GM23338 (cell line): ENCODE results near the gene LYZL1. TPM values are rescaled to one million over a fixed set of nuclear protein-coding genes. Genes with fewer than 3 reads are reported as not detected.
"Not testable (repeated sequence)": the region's sequence is repeated elsewhere in the genome, so short reads cannot be mapped to it uniquely, and the experiment has no call there.

Experiments
- ATAC-seq: fragments of 200-7000 bp; cut with Tn5 transposase; 3 replicates; pipeline ENCODE4 v1.9.1; 2020
- DNase-seq: peaks from one replicate; pipeline ENCODE4 v3.0.0-alpha.2; 2015; ENCODE audit warnings: low spot score
- H2AFZ ChIP-seq: fragments of 200-600 bp; sonication (generic); 2 replicates; pipeline ENCODE4 v1.8.0; 2016; ENCODE audit warnings: antibody characterized with exemption, mild to moderate bottlenecking, moderate library complexity
- H3F3A ChIP-seq: fragments of 200-600 bp; sonication (generic); replicated peaks from 2 replicates; pipeline ENCODE4 v1.8.0; 2017; ENCODE audit warnings: antibody characterized with exemption, mixed run types, low read depth
- H3K27ac ChIP-seq: fragments of 200-600 bp; sonication (generic); 2 replicates; pipeline ENCODE4 v1.6.1; 2016; ENCODE audit warnings: low read depth
- H3K27me3 ChIP-seq: fragments of 200-600 bp; sonication (generic); 2 replicates; pipeline ENCODE4 v1.8.0; 2016; ENCODE audit warnings: mild to moderate bottlenecking, mixed run types, moderate library complexity; ENCODE audit not compliant: insufficient read depth
- H3K36me3 ChIP-seq: fragments of 200-600 bp; sonication (generic); 2 replicates; pipeline ENCODE4 v1.8.0; 2016; ENCODE audit warnings: mild to moderate bottlenecking; ENCODE audit not compliant: insufficient read depth
- H3K4me1 ChIP-seq: fragments of 200-600 bp; sonication (generic); 2 replicates; pipeline ENCODE4 v1.8.0; 2016; ENCODE audit warnings: mild to moderate bottlenecking, moderate library complexity; ENCODE audit not compliant: insufficient read depth
- H3K4me2 ChIP-seq: fragments of 200-600 bp; sonication (generic); 2 replicates; pipeline ENCODE4 v1.7.1; 2017; ENCODE audit warnings: mixed run types
- H3K4me3 ChIP-seq: fragments of 200-600 bp; sonication (generic); 2 replicates; pipeline ENCODE4 v1.6.1; 2016; ENCODE audit warnings: mixed run types
- H3K79me2 ChIP-seq: fragments of 200-600 bp; sonication (generic); replicated peaks from 2 replicates; pipeline ENCODE4 v1.8.0; 2017; ENCODE audit warnings: mild to moderate bottlenecking; ENCODE audit not compliant: insufficient read depth
- H3K9me2 ChIP-seq: fragments of 200-600 bp; sonication (generic); 2 replicates; pipeline ENCODE4 v1.8.0; 2017; ENCODE audit not compliant: insufficient read depth
- H4K20me1 ChIP-seq: fragments of 200-600 bp; sonication (generic); replicated peaks from 2 replicates; pipeline ENCODE4 v1.8.0; 2017; ENCODE audit warnings: mild to moderate bottlenecking; ENCODE audit not compliant: insufficient read depth
- H3K27ac Mint-ChIP-seq: 2 replicates; pipeline ENCODE4 v1.8.0; 2020; ENCODE audit warnings: inconsistent platforms, mild to moderate bottlenecking, moderate library complexity, mixed read lengths
- H3K27me3 Mint-ChIP-seq: 3 replicates; pipeline ENCODE4 v1.8.0; 2022; ENCODE audit warnings: low read depth, mild to moderate bottlenecking, moderate library complexity, mixed read lengths, inconsistent platforms; ENCODE audit not compliant: insufficient read depth, poor library complexity
- H3K36me3 Mint-ChIP-seq: 3 replicates; pipeline ENCODE4 v1.8.0; 2021; ENCODE audit warnings: low read depth, mild to moderate bottlenecking, inconsistent platforms, moderate library complexity, mixed read lengths
- H3K4me1 Mint-ChIP-seq: 3 replicates; pipeline ENCODE4 v1.8.0; 2020; ENCODE audit warnings: mild to moderate bottlenecking, inconsistent platforms, mixed read lengths
- H3K4me3 Mint-ChIP-seq: 3 replicates; pipeline ENCODE4 v1.8.0; 2021; ENCODE audit warnings: moderate library complexity, mild to moderate bottlenecking, inconsistent platforms, mixed read lengths
- H3K9me3 Mint-ChIP-seq: 3 replicates; pipeline ENCODE4 v1.8.0; 2020; ENCODE audit warnings: moderate library complexity, mild to moderate bottlenecking, inconsistent platforms, mixed read lengths
- CREB1 ChIP-seq: fragments of 250-450 bp; sonication (Bioruptor Pico); IDR thresholded peaks from 2 replicates; pipeline ENCODE4 v1.5.0; 2020; ENCODE audit warnings: low read depth, mild to moderate bottlenecking, moderate library complexity
- EZH2phosphoT487 ChIP-seq: fragments of 200-600 bp; sonication (generic); IDR thresholded peaks from one replicate; pipeline ENCODE4 v1.8.1; 2018; ENCODE audit warnings: antibody characterized with exemption; ENCODE audit not compliant: unreplicated experiment
- JUNB ChIP-seq: IDR thresholded peaks from one replicate; pipeline ENCODE4 v1.6.1; 2016; ENCODE audit warnings: antibody characterized with exemption; ENCODE audit not compliant: unreplicated experiment
- NANOG ChIP-seq: IDR thresholded peaks from 2 replicates; pipeline ENCODE4 v1.6.1; 2016; ENCODE audit warnings: antibody characterized with exemption, borderline replicate concordance
- POLR2AphosphoS5 ChIP-seq: IDR thresholded peaks from 2 replicates; pipeline ENCODE4 v1.6.1; 2016; ENCODE audit warnings: antibody characterized with exemption, low read depth
- ZNF331 ChIP-seq: fragments of 250-450 bp; sonication (Bioruptor Pico); IDR thresholded peaks from 2 replicates; pipeline ENCODE4 v1.5.0; 2020; ENCODE audit warnings: low read depth, mild to moderate bottlenecking, moderate library complexity
- long read RNA-seq: library from polyadenylated mRNA; unstranded; transcript quantifications from one replicate; pipeline ENCODE4 v2.0.0, GENCODE V29; 2020; ENCODE audit not compliant: unreplicated experiment
- polyA plus RNA-seq: library from polyadenylated mRNA; unstranded; fragments of >200 nt; fragmentation: Nextera tagmentation; extraction: Ambion mirVana; gene quantifications from 2 replicates; pipeline ENCODE4 v1.2.1, GENCODE V29; 2016
- total RNA-seq: library from RNA; depleted of rRNA; stranded (reverse); fragments of >200 nt; shearing (Covaris generic); gene quantifications from 2 replicates; pipeline ENCODE4 v1.2.3, GENCODE V29; 2014; rRNA removed
- TF ChIP-seq, protein P1 (sequence below): fragments of 250-450 bp; sonication (Bioruptor Pico); IDR thresholded peaks from 2 replicates; pipeline ENCODE4 v1.5.0; 2020; ENCODE audit warnings: mild to moderate bottlenecking, moderate library complexity
- TF ChIP-seq, protein P2 (sequence below): IDR thresholded peaks from 2 replicates; pipeline ENCODE4 v1.6.1; 2016; ENCODE audit warnings: antibody characterized with exemption
- TF ChIP-seq, protein P3 (sequence below), 2 experiments: fragments of 200-600 bp in 1 of 2; sonication (generic) in 1 of 2; conservative IDR thresholded peaks; 2 replicates each; pipeline versions ENCODE4 v1.5.1 to v1.6.1; 2016 to 2017; ENCODE audit warnings: antibody characterized with exemption in 2 of 2, low read depth in 2 of 2, mild to moderate bottlenecking in 2 of 2, moderate library complexity in 1 of 2

LYZL1 gene
- not detected in 2 replicates for total RNA-seq
- polyA plus RNA-seq = not detected in 2 replicates
- long read RNA-seq = 0 reads

DNA sequence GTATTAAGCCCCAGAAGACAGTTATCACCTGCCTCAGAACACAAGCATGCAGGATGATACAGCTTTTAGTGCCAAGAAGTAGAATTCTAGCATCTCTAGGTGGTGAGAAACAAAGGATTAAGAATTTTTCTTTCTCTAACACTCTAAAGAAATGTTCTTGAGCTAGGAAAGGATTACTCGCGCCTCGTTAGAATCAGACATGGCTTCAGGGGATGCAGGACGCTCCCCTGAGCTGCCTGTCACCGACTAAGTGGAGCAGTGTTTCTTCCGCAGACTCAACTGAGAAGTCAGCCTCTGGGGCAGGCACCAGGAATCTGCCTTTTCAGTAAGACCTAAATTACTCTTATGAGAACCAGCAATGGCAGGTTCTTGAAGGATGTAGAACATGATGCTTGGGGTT, at the start of gene LYZL1:
LYZL1 (plus strand) TSS at position 165 of the 400 bp plus-strand sequence. CDS start 2,798 bp downstream, outside the sequence.
- not testable (repeated sequence) for H3K4me1 Mint-ChIP-seq, H3K4me3 Mint-ChIP-seq, H4K20me1 ChIP-seq, H3K4me2 ChIP-seq, H3K27ac ChIP-seq, ATAC-seq, H3K79me2 ChIP-seq, H3K9me2 ChIP-seq, H2AFZ ChIP-seq, H3K27me3 ChIP-seq, H3K36me3 ChIP-seq, H3K27me3 Mint-ChIP-seq, H3K4me3 ChIP-seq, H3K27ac Mint-ChIP-seq, H3F3A ChIP-seq, H3K36me3 Mint-ChIP-seq, H3K9me3 Mint-ChIP-seq, H3K4me1 ChIP-seq, DNase-seq

DNA sequence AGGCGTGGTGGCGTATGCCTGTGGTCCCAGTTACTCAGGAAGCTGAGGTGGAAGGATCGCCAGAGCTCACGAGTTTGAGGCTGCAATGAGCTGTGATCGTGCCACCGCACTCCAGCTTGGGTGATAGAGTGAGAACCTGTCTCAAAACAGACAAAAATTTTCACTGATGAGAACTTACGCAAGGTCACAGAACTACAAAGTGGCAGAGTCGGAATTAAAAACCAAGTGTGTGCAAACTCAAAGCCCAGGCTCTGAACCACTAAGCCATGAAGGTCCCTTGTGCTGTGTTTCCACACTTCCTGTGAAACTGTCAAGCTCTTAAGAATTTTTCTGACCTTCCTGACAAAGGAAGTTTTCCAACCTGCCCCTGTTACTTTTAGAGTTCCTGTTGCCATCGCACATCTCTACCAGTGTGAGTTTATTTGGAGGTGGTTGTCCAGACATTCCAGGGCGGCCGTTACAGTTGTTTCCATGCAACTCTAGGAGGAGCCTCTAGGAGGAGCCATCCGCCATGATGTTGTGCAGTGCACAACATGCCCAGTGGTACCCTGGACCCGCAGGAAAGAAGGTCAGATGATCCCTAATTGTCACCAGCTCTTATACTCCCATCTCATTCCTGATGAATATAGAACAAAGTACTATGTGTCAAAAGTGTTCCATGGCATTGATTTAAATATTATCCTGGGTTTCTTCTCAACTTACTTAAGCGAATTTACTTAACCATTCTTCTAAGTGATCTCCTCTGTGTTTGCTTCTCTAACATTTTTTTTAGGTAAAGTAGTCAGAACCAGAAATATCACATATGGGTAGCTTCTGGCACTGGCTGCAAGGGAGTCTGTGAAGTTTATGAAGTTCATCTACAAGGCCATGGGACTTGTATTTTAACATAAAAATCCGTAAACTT, 49.0 kb upstream of the LYZL1 start:
- no peaks in the 10 kb centered on the region for H3K27me3 ChIP-seq
- H3K9me3 Mint-ChIP-seq = no peaks in the 10 kb centered on the region
- H3K4me1 Mint-ChIP-seq = peaks cover 4% of the 10 kb centered on the region; the same call in 1 of the 3 replicates
- no peaks in the 10 kb centered on the region for H3K4me1 ChIP-seq
- peaks cover 6% of the 10 kb centered on the region for H3K9me2 ChIP-seq
- no peak overlapping the region for H3K4me3 ChIP-seq
- no peak overlapping the region for H3K4me3 Mint-ChIP-seq
- H3K27me3 Mint-ChIP-seq = no peaks in the 10 kb centered on the region
- no peaks in the 10 kb centered on the region for H3K36me3 Mint-ChIP-seq
- peak overlapping the region; percentile 90; the same call in 1 of the 2 replicates for H2AFZ ChIP-seq
- peak; percentile 96 for ATAC-seq
- no peaks in the 10 kb centered on the region for H3K36me3 ChIP-seq
- H3F3A ChIP-seq = no peaks in the 10 kb centered on the region
- no peak overlapping the region for H3K27ac ChIP-seq
- no peak overlapping the region for H3K27ac Mint-ChIP-seq
- no peaks in the 10 kb centered on the region for H4K20me1 ChIP-seq
- no peak overlapping the region for H3K4me2 ChIP-seq
- peak; percentile 83 for DNase-seq
- no peaks in the 10 kb centered on the region for H3K79me2 ChIP-seq
- no peak for TF ChIP-seq NANOG
- TF ChIP-seq, protein P1, sequence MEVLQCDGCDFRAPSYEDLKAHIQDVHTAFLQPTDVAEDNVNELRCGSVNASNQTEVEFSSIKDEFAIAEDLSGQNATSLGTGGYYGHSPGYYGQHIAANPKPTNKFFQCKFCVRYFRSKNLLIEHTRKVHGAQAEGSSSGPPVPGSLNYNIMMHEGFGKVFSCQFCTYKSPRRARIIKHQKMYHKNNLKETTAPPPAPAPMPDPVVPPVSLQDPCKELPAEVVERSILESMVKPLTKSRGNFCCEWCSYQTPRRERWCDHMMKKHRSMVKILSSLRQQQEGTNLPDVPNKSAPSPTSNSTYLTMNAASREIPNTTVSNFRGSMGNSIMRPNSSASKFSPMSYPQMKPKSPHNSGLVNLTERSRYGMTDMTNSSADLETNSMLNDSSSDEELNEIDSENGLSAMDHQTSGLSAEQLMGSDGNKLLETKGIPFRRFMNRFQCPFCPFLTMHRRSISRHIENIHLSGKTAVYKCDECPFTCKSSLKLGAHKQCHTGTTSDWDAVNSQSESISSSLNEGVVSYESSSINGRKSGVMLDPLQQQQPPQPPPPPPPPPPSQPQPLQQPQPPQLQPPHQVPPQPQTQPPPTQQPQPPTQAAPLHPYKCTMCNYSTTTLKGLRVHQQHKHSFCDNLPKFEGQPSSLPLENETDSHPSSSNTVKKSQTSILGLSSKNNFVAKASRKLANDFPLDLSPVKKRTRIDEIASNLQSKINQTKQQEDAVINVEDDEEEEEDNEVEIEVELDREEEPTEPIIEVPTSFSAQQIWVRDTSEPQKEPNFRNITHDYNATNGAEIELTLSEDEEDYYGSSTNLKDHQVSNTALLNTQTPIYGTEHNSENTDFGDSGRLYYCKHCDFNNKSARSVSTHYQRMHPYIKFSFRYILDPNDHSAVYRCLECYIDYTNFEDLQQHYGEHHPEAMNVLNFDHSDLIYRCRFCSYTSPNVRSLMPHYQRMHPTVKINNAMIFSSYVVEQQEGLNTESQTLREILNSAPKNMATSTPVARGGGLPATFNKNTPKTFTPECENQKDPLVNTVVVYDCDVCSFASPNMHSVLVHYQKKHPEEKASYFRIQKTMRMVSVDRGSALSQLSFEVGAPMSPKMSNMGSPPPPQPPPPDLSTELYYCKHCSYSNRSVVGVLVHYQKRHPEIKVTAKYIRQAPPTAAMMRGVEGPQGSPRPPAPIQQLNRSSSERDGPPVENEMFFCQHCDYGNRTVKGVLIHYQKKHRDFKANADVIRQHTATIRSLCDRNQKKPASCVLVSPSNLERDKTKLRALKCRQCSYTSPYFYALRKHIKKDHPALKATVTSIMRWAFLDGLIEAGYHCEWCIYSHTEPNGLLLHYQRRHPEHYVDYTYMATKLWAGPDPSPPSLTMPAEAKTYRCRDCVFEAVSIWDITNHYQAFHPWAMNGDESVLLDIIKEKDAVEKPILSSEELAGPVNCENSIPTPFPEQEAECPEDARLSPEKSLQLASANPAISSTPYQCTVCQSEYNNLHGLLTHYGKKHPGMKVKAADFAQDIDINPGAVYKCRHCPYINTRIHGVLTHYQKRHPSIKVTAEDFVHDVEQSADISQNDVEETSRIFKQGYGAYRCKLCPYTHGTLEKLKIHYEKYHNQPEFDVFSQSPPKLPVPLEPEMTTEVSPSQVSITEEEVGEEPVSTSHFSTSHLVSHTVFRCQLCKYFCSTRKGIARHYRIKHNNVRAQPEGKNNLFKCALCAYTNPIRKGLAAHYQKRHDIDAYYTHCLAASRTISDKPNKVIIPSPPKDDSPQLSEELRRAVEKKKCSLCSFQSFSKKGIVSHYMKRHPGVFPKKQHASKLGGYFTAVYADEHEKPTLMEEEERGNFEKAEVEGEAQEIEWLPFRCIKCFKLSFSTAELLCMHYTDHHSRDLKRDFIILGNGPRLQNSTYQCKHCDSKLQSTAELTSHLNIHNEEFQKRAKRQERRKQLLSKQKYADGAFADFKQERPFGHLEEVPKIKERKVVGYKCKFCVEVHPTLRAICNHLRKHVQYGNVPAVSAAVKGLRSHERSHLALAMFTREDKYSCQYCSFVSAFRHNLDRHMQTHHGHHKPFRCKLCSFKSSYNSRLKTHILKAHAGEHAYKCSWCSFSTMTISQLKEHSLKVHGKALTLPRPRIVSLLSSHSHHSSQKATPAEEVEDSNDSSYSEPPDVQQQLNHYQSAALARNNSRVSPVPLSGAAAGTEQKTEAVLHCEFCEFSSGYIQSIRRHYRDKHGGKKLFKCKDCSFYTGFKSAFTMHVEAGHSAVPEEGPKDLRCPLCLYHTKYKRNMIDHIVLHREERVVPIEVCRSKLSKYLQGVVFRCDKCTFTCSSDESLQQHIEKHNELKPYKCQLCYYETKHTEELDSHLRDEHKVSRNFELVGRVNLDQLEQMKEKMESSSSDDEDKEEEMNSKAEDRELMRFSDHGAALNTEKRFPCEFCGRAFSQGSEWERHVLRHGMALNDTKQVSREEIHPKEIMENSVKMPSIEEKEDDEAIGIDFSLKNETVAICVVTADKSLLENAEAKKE (CRISPR knock-in tag) = no peak
- TF ChIP-seq CREB1 (CRISPR knock-in tag) = no peak
- peak; percentile 57 for TF ChIP-seq JUNB
- TF ChIP-seq POLR2AphosphoS5 = no peak
- no peak for TF ChIP-seq EZH2phosphoT487
- TF ChIP-seq ZNF331 (CRISPR knock-in tag) = no peak
- TF ChIP-seq, protein P2, sequence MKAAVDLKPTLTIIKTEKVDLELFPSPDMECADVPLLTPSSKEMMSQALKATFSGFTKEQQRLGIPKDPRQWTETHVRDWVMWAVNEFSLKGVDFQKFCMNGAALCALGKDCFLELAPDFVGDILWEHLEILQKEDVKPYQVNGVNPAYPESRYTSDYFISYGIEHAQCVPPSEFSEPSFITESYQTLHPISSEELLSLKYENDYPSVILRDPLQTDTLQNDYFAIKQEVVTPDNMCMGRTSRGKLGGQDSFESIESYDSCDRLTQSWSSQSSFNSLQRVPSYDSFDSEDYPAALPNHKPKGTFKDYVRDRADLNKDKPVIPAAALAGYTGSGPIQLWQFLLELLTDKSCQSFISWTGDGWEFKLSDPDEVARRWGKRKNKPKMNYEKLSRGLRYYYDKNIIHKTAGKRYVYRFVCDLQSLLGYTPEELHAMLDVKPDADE = no peak
- TF ChIP-seq, protein P3, sequence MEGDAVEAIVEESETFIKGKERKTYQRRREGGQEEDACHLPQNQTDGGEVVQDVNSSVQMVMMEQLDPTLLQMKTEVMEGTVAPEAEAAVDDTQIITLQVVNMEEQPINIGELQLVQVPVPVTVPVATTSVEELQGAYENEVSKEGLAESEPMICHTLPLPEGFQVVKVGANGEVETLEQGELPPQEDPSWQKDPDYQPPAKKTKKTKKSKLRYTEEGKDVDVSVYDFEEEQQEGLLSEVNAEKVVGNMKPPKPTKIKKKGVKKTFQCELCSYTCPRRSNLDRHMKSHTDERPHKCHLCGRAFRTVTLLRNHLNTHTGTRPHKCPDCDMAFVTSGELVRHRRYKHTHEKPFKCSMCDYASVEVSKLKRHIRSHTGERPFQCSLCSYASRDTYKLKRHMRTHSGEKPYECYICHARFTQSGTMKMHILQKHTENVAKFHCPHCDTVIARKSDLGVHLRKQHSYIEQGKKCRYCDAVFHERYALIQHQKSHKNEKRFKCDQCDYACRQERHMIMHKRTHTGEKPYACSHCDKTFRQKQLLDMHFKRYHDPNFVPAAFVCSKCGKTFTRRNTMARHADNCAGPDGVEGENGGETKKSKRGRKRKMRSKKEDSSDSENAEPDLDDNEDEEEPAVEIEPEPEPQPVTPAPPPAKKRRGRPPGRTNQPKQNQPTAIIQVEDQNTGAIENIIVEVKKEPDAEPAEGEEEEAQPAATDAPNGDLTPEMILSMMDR (conservative IDR thresholded peaks at IDR 0.05; ENCODE audit: low read depth in 2 of 2) = peak; percentile 81 to 86
